Type B pancreatic cell (in vitro differentiated cells): Measurements from ENCODE around the gene MIB2. TPM values are rescaled to one million over a fixed set of nuclear protein-coding genes. Genes with fewer than 3 reads are reported as not detected.

ENCODE experiments used
- DNase-seq: peaks from one replicate; pipeline ENCODE4 v3.0.0; 2021; ENCODE audit warnings: mixed read lengths; ENCODE audit not compliant: unreplicated experiment; ENCODE audit errors: extremely low spot score
- H3K27ac Mint-ChIP-seq: 2 replicates; pipeline ENCODE4 v1.8.0; 2021; ENCODE audit warnings: mild to moderate bottlenecking, mixed read lengths
- H3K27me3 Mint-ChIP-seq: 2 replicates; pipeline ENCODE4 v1.8.0; 2021; ENCODE audit warnings: mixed read lengths
- H3K36me3 Mint-ChIP-seq: 2 replicates; pipeline ENCODE4 v1.8.0; 2021; ENCODE audit warnings: mixed read lengths
- H3K4me1 Mint-ChIP-seq: one replicate; pipeline ENCODE4 v1.8.0; 2021; ENCODE audit warnings: mixed read lengths; ENCODE audit not compliant: unreplicated experiment
- H3K4me3 Mint-ChIP-seq: 2 replicates; pipeline ENCODE4 v1.8.0; 2021; ENCODE audit warnings: mild to moderate bottlenecking, mixed read lengths
- H3K9me3 Mint-ChIP-seq: 2 replicates; pipeline ENCODE4 v1.8.0; 2021; ENCODE audit warnings: mixed read lengths
- CTCF ChIP-seq: fragments of 200-600 bp; sonication (generic); conservative IDR thresholded peaks from 2 replicates; pipeline ENCODE4 v1.5.0; 2021; ENCODE audit warnings: antibody characterized with exemption, mild to moderate bottlenecking
- total RNA-seq: library from RNA; stranded (reverse); gene quantifications from 2 replicates; pipeline ENCODE4 v1.2.1, GENCODE V29; 2021; ENCODE audit warnings: low replicate concordance

The MIB2 gene
- total RNA-seq, 1 donor from 2014 or later = 114 TPM

- no peak for TF ChIP-seq CTCF
- H3K36me3 Mint-ChIP-seq = no peaks in the 10 kb centered on the region
- H3K4me1 Mint-ChIP-seq = peaks cover 23% of the 10 kb centered on the region
- DNase-seq = no peak
- peak overlapping the region; percentile 98 for H3K4me3 Mint-ChIP-seq
- no peaks in the 10 kb centered on the region for H3K27me3 Mint-ChIP-seq
- peak overlapping the region; percentile 99 for H3K27ac Mint-ChIP-seq
- no peaks in the 10 kb centered on the region for H3K9me3 Mint-ChIP-seq
Measured at GRCh38 chr1:1614954-1615255, 395 bp upstream of the MIB2 start.

GRCh38 chr1:1616045-1616790 is 918 bp downstream of the MIB2 start:
- H3K27ac Mint-ChIP-seq = peak overlapping the region; percentile 72
- H3K4me1 Mint-ChIP-seq = peaks cover 17% of the 10 kb centered on the region
- H3K36me3 Mint-ChIP-seq = no peaks in the 10 kb centered on the region
- no peaks in the 10 kb centered on the region for H3K9me3 Mint-ChIP-seq
- TF ChIP-seq CTCF = no peak
- no peak for DNase-seq
- H3K4me3 Mint-ChIP-seq = peak overlapping the region; percentile 91
- no peaks in the 10 kb centered on the region for H3K27me3 Mint-ChIP-seq

GRCh38 chr1:1616838-1617237 is 1.5 kb downstream of the MIB2 start:
- DNase-seq = no peak
- Mint-ChIP-seq H3K36me3 (no peaks in the 10 kb centered on the region), H3K27me3 (no peaks in the 10 kb centered on the region), H3K4me3 (peak overlapping the region; percentile 91), H3K9me3 (no peaks in the 10 kb centered on the region), H3K4me1 (peaks cover 17% of the 10 kb centered on the region), H3K27ac (peak overlapping the region; percentile 72)
- TF ChIP-seq CTCF = no peak

- Mint-ChIP-seq H3K4me3 (peak overlapping the region; percentile 91), H3K27ac (peak overlapping the region; percentile 70), H3K36me3 (no peaks in the 10 kb centered on the region)
Measured at GRCh38 chr1:1617516-1617915, 2.2 kb downstream of the MIB2 start.

GRCh38 chr1:1617925-1618324 is 2.6 kb downstream of the MIB2 start:
- Mint-ChIP-seq H3K36me3 (no peaks in the 10 kb centered on the region), H3K9me3 (no peaks in the 10 kb centered on the region), H3K27ac (peak overlapping the region; percentile 70), H3K4me1 (peaks cover 13% of the 10 kb centered on the region), H3K4me3 (peak overlapping the region; percentile 91), H3K27me3 (no peaks in the 10 kb centered on the region)
- TF ChIP-seq CTCF = no peak
- no peak for DNase-seq

More at GRCh38 chr1:1617516-1617915, 2.2 kb downstream of the MIB2 start:
- Mint-ChIP-seq H3K27me3 (no peaks in the 10 kb centered on the region), H3K9me3 (no peaks in the 10 kb centered on the region), H3K4me1 (peaks cover 13% of the 10 kb centered on the region)
- TF ChIP-seq CTCF = no peak
- no peak for DNase-seq
